SJCRH30 (cell line): Measurements from ENCODE around the gene METTL25B. TPM values are rescaled to one million over a fixed set of nuclear protein-coding genes. Genes with fewer than 3 reads are reported as not detected.

ENCODE experiments used
- DNase-seq, 2 experiments: peaks; one replicate each; pipeline ENCODE4 v3.0.0-alpha.2; 2015 to 2020
- H3K27ac ChIP-seq: fragments of 250-450 bp; sonication (Bioruptor Pico); 2 replicates; pipeline ENCODE4 v1.5.1; 2020; ENCODE audit warnings: mild to moderate bottlenecking, moderate library complexity
- H3K27me3 ChIP-seq: fragments of 250-450 bp; sonication (Bioruptor Pico); 2 replicates; pipeline ENCODE4 v1.5.1; 2020; ENCODE audit warnings: mild to moderate bottlenecking, moderate library complexity
- H3K36me3 ChIP-seq: fragments of 250-450 bp; sonication (Bioruptor Pico); 2 replicates; pipeline ENCODE4 v1.5.1; 2020; ENCODE audit warnings: mild to moderate bottlenecking, moderate library complexity
- H3K4me1 ChIP-seq: fragments of 250-450 bp; sonication (Bioruptor Pico); 2 replicates; pipeline ENCODE4 v1.5.1; 2020; ENCODE audit warnings: mild to moderate bottlenecking, moderate library complexity
- H3K4me3 ChIP-seq: fragments of 250-450 bp; sonication (Bioruptor Pico); 2 replicates; pipeline ENCODE4 v1.5.1; 2020; ENCODE audit warnings: mild to moderate bottlenecking, moderate library complexity
- H3K9me3 ChIP-seq: fragments of 250-450 bp; sonication (Bioruptor Pico); replicated peaks from 2 replicates; pipeline ENCODE4 v1.5.1; 2020; ENCODE audit warnings: mild to moderate bottlenecking, moderate library complexity
- total RNA-seq: library from RNA; depleted of rRNA; stranded (reverse); fragments of >200 nt; shearing (Covaris generic); gene quantifications from 2 replicates; pipeline ENCODE4 v1.2.3, GENCODE V29; 2014

METTL25B gene
- total RNA-seq, 1 experiment from 2014 or later, result 8.6 TPM

DNA sequence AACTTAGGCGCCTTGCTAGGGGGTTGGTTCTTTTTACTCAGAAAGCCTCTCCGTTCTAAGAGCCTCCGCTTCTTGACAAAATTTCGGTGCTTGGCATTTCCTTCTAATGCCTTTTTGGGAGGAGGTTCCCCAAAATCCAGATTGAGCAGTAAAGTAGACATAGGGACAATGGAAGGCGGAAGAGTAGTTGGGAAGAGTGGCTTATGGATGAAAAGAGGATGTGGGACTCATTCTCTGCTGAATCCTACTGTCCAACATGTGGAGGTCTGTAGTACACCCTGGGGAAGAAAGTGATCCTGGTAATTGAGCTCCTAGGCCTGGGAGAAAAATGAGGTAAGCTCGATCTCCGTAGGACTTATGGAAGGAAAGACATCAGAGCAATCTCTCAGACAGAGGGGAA is 777 bp upstream of the METTL25B start:
- no peak overlapping the region for H3K27ac ChIP-seq
- H3K4me3 ChIP-seq, result peak overlapping the region; percentile 79
- no peaks in the 10 kb centered on the region for H3K27me3 ChIP-seq
- H3K36me3 ChIP-seq, result peaks cover 31% of the 10 kb centered on the region
- H3K4me1 ChIP-seq, result peaks cover 12% of the 10 kb centered on the region
- DNase-seq, result no peak
- H3K9me3 ChIP-seq, result no peaks in the 10 kb centered on the region

DNA sequence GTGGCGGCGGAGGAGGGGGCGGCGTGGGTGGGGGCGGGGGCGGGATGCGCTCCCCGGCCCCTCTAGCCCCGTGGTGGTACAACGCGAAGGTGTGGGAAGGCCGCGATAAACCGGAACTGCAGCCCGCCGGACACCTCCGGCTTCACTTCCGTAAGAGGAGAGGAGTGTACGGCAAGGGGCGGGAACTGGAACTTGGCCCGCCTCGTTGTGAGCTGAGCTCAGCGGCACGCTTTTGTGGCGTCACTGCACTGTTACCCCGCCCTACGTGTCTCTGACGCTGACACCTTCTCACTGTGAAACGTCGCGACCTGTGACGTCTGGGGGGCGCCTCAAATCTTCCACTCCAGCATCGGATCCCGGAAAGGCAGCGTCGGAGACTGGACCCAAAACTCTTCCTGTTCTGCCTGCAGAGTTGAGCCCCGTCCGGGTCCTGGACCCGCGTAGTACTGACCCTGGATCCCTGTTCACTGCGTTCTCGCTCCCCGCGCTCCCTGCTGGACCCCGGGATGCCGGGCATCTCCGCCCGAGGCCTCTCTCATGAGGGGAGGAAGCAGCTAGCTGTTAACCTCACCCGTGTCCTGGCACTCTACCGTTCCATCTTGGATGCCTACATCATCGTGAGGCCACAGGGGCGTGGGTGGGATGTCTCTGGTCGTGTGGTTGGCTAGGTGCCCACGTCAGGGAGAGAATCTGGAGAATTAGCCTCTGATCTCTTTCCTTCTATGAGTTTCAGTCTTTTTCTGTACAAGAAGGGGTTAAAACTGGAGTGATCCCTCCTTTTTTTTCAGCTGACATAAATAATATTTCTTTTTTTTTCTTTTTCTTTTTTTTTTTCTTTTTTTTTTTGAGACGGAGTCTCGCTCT is 562 bp downstream of the METTL25B start, which contains the start of gene ISG20L2:
TSS of gene ISG20L2 (minus strand) at position 168 of the 864 bp plus-strand sequence. CDS start 1,114 bp downstream, outside the sequence.
- H3K27me3 ChIP-seq, result no peaks in the 10 kb centered on the region
- H3K36me3 ChIP-seq, result peaks cover 19% of the 10 kb centered on the region
- no peaks in the 10 kb centered on the region for H3K9me3 ChIP-seq
- H3K27ac ChIP-seq, result peak within 1 kb of the TSS; percentile 51
- H3K4me3 ChIP-seq, result peak within 1 kb of the TSS; percentile 79
- H3K4me1 ChIP-seq, result peaks cover 12% of the 10 kb centered on the region
- peak; percentile 95 to 96 for DNase-seq

DNA sequence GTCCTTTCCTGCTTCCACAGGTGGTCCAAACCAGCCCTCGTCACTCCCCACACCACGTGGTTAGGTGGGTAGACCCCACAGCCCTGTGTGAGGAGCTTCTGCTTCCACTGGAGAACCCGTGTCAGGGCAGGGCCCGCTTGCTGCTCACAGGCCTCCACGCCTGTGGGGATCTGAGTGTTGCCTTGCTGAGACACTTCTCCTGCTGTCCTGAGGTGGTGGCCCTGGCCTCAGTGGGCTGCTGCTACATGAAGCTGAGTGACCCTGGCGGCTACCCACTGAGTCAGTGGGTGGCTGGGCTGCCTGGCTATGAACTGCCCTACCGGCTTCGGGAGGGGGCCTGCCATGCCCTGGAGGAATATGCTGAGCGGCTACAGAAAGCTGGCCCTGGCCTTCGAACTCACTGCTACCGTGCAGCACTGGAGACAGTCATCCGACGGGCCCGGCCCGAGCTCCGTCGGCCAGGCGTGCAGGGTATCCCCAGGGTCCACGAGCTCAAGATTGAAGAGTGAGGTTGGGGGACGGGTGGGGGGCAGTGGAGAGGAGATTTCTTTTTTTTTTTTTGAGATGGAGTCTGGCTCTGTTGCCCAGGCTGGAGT is 5.8 kb downstream of the METTL25B start:
- Histone ChIP-seq H3K27ac (no peak overlapping the region), H3K36me3 (peaks cover 6% of the 10 kb centered on the region; the same call in 1 of the 2 replicates), H3K4me1 (no peaks in the 10 kb centered on the region), H3K9me3 (no peaks in the 10 kb centered on the region), H3K27me3 (no peaks in the 10 kb centered on the region), H3K4me3 (no peak overlapping the region)
- DNase-seq, result no peak

- Histone ChIP-seq H3K27ac (no peak overlapping the region), H3K9me3 (no peaks in the 10 kb centered on the region), H3K4me1 (peaks cover 8% of the 10 kb centered on the region; the same call in 1 of the 2 replicates), H3K27me3 (no peaks in the 10 kb centered on the region), H3K36me3 (peaks cover 11% of the 10 kb centered on the region; the same call in 1 of the 2 replicates), H3K4me3 (no peak overlapping the region)
- no peak for DNase-seq
These were observed 10.1 kb downstream of the METTL25B start for GRCh38 chr1:156738407-156738806.

DNA sequence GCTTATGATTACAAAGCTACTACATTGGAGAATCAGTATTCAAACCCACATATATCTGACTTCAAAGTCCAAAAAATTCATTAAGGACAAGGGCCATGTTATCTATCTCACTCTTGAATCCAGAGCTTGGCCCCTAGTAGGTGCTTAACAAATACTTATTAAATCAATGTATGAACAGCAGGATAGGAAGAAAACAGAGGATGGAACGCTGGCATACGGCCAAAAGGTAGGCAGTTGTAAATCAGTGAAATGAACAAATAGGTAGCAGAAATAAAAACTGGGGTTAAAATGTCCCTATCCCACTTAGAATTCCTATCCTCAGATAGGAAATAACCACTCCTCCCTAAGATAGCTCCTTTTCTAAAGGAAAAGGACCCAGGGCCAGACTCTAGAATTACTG is 10.6 kb downstream of the METTL25B start:
- H3K27ac ChIP-seq, result no peak overlapping the region
- H3K9me3 ChIP-seq, result no peaks in the 10 kb centered on the region
- H3K36me3 ChIP-seq, result peaks cover 13% of the 10 kb centered on the region; the same call in 1 of the 2 replicates
- no peaks in the 10 kb centered on the region for H3K27me3 ChIP-seq
- peaks cover 8% of the 10 kb centered on the region; the same call in 1 of the 2 replicates for H3K4me1 ChIP-seq
- DNase-seq, result no peak
- no peak overlapping the region for H3K4me3 ChIP-seq

DNA sequence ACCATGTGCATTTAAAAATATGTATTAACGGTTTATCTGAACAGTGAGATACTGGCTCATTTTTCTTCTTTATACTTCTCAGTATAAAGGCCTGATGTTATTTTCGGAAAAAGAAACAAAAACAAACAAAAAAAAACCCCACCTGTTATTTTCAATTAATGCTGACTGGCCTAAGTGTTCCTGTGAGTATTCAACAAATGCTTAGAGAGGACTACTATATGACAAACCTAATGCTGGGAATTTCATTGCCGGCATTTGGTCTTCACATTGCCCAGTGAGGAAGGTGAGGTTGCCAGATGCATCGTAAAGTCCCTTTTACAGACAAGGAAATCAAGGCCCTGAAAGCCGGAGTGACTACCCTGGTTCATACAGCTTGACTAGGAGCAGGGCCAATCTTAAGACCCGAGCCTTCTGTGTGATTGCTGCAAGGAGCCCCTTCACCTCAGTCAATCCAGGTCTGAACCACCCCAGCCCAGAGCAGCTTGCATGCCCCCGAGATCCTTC is 12.0 kb downstream of the METTL25B start:
- peak in 1 of 2 experiments; percentile 51 for DNase-seq
- Histone ChIP-seq H3K27ac (peak overlapping the region; percentile 66), H3K4me3 (peak overlapping the region; percentile 81), H3K9me3 (no peaks in the 10 kb centered on the region), H3K4me1 (peaks cover 8% of the 10 kb centered on the region; the same call in 1 of the 2 replicates), H3K27me3 (no peaks in the 10 kb centered on the region), H3K36me3 (peaks cover 16% of the 10 kb centered on the region; the same call in 1 of the 2 replicates)

DNA sequence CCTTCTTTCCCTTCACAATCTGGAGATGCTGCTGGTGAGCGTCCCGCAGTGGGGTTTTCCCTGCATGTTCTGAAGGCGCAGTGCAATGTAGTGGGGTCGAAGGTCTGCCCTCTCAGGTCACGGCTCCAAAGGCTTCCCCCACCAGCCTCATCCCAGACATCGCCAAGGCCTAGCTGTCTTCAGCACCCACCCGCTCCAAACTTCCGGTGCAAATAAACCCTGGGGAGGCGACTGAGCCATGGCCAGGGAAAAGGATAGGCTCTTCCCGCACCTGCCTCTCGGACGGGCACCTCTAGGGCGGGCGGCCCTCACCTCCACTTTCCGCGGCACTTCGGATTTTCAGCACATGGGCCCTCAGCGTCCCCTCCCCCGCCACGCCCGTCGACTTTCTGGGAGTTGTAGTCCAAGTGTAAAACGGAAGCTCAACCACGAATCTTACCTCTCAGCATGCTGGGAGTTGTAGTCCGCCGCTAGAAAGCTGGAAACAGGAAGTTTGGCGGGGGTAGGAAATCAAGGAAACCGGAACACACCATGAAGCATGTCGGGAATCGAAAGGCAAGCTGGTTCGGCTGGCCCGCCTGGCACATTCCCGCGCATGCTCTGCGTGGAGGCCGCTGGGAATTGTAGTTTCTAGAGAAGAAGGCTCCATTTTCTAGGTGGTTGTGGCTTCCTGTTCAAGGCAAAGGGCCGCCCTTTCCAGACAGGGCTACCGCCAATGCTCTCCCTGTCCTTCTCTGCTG is 12.6 kb downstream of the METTL25B start, which contains the start of gene MRPL24:
TSS of gene MRPL24 (minus strand) at position 348 of the 740 bp plus-strand sequence. CDS start 2,384 bp downstream, outside the sequence.
- Histone ChIP-seq H3K36me3 (peaks cover 19% of the 10 kb centered on the region; the same call in 1 of the 2 replicates), H3K9me3 (no peaks in the 10 kb centered on the region), H3K4me1 (peaks cover 9% of the 10 kb centered on the region; the same call in 1 of the 2 replicates), H3K27me3 (no peaks in the 10 kb centered on the region), H3K4me3 (peak within 1 kb of the TSS; percentile 81), H3K27ac (peak within 1 kb of the TSS; percentile 66)
- peak; percentile 97 to 99 for DNase-seq

- no peak for DNase-seq
- Histone ChIP-seq H3K4me1 (peaks cover 14% of the 10 kb centered on the region), H3K4me3 (0 out of 2 replicates have a peak overlapping the region, but pooled peaks have one; percentile 7), H3K27ac (peak overlapping the region; percentile 37; the same call in 1 of the 2 replicates), H3K9me3 (no peaks in the 10 kb centered on the region), H3K27me3 (no peaks in the 10 kb centered on the region), H3K36me3 (peaks cover 17% of the 10 kb centered on the region; the same call in 1 of the 2 replicates)
These were observed 13.3 kb downstream of the METTL25B start for GRCh38 chr1:156741481-156741983.

DNA sequence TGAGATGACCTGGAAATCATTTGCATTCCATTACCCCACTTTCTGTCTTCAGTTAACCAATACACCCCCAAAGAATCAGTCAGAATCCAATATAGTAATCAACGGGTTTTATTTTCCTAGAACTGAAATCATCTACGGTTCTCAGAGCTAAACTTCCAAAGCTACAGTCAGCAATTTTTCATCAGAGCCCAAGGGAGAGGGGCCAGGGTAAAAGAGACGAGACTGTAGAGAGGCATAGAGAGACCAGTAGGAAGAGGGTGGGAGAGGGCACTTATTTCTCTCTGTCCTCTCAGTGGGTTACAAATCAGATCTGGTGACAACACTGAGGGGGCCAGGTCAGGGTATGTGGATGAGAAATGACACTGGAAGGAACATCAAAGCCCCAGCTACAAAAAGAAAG is 13.7 kb downstream of the METTL25B start:
- Histone ChIP-seq H3K9me3 (no peaks in the 10 kb centered on the region), H3K36me3 (peaks cover 17% of the 10 kb centered on the region; the same call in 1 of the 2 replicates), H3K4me1 (peaks cover 14% of the 10 kb centered on the region), H3K27ac (no peak overlapping the region), H3K4me3 (no peak overlapping the region), H3K27me3 (no peaks in the 10 kb centered on the region)
- DNase-seq, result no peak

DNA sequence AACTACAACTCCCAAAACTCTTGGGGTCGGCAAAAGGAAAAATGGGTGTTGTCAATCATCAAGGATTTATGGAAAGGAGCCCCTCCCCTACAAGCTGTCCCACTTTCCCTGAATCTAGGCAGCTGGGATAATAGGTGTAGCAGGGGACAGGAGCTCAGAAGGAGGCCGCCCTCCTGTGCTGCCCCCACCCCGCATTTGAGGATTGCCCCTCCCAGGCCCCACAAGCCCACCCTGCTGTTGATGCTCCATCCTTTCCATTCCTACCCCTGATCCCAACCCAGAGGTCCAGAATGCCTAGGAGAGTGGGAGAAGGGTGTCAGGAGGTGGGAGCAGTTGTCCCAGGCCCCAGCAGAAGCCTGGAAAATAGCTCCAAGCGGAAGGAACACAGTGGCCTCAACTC is 14.5 kb downstream of the METTL25B start:
- no peak for DNase-seq
- H3K27ac ChIP-seq, result no peak overlapping the region
- H3K9me3 ChIP-seq, result no peaks in the 10 kb centered on the region
- H3K4me3 ChIP-seq, result no peak overlapping the region
- H3K36me3 ChIP-seq, result peaks cover 13% of the 10 kb centered on the region; the same call in 1 of the 2 replicates
- H3K27me3 ChIP-seq, result no peaks in the 10 kb centered on the region
- H3K4me1 ChIP-seq, result peaks cover 20% of the 10 kb centered on the region

GRCh38 chr1:156743367-156744302 is 15.4 kb downstream of the METTL25B start:
- no peaks in the 10 kb centered on the region for H3K27me3 ChIP-seq
- no peak overlapping the region for H3K27ac ChIP-seq

DNA sequence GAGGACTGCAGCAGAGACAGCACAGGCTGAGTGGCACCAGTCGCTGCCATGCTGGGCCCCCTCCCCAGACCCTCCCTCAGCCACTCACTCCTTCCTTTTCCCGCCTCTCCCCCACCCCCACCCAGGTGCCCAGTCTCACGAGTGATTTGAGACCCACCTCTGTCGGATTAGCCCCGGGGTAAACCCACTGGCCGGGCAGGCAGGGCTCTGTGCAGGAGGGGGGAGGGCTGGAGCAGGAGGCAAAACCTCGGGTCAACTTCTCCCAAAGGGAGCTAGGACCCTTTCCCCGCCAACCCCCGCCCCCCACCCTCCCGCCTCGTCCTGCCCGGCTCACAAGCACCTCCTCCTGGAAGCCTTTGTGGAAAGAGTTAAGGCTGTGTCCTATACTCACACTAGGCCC is 16.1 kb downstream of the METTL25B start:
- no peak overlapping the region for H3K4me3 ChIP-seq
- H3K27ac ChIP-seq, result no peak overlapping the region
- H3K27me3 ChIP-seq, result no peaks in the 10 kb centered on the region
- H3K9me3 ChIP-seq, result no peaks in the 10 kb centered on the region
- peaks cover 11% of the 10 kb centered on the region; the same call in 1 of the 2 replicates for H3K36me3 ChIP-seq
- DNase-seq, result no peak
- H3K4me1 ChIP-seq, result peaks cover 36% of the 10 kb centered on the region

More at GRCh38 chr1:156743367-156744302, 15.4 kb downstream of the METTL25B start:
- Histone ChIP-seq H3K36me3 (peaks cover 13% of the 10 kb centered on the region; the same call in 1 of the 2 replicates), H3K4me1 (peaks cover 29% of the 10 kb centered on the region), H3K4me3 (no peak overlapping the region), H3K9me3 (no peaks in the 10 kb centered on the region)
- no peak for DNase-seq
